GM18505 (cell line): Measurements from ENCODE around the gene ODAPH.

Experiments used
- ATAC-seq: cut with Tn5 transposase; IDR thresholded peaks from one replicate; pipeline ENCODE4 v1.9.1; 2021; ENCODE audit not compliant: unreplicated experiment
- POLR2A ChIP-seq: IDR thresholded peaks from 4 replicates; pipeline ENCODE4 v1.6.1; 2011; ENCODE audit warnings: borderline replicate concordance; ENCODE audit not compliant: insufficient read depth, insufficient read length; ENCODE audit errors: extremely low read depth

The ODAPH gene

DNA sequence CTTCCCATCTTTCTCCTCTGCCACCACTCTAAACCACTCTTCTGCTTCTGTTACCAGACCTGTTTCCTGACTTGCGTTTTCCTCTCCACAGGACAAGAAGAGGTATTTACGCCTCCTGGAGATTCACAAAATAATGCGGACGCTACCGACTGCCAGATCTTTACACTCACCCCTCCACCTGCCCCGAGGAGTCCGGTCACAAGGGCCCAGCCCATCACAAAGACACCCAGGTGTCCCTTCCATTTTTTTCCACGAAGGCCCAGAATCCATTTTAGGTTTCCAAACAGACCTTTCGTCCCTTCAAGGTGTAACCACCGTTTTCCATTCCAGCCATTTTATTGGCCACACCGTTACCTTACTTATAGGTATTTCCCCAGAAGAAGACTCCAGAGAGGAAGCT lies 8.2 kb downstream of the ODAPH start:
- no peak for ATAC-seq
- TF ChIP-seq POLR2A = no peak

DNA sequence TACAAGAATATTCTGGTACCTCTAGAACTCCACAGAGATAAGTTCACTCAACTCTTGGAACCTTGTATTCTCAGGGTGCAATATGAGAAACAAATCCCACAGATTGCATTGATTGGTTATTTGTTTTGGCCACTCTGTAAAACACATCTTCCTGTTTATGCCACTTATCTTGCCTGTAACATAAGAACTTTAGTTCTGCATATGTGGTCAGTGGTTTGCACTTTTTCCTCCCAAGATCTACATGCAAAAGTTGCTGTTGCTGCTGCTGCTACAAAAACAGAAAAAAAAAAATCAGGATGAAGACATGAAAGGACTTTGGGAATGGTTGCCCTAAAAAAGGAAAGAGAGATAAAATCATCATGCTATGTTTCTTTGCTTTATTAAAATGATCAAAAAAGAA lies 9.6 kb downstream of the ODAPH start:
- TF ChIP-seq POLR2A = no peak
- no peak for ATAC-seq

DNA sequence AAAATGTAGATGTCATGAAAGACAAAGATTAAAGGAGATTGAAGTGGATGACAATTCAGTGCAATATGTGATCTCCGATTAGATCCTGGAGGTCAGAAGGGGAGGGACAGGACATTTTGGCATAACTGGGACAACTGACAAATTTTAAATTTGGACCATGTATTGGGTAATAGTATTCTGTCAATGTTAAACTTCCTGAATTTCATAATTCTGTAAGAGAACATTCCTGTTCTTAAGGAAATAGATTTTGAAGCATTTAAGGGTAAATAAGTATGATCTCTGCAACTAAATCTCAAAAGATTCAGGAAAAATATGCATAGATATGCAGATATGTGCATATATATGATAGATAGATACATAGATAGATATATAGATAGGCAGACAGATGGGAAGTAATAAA lies 11.0 kb downstream of the ODAPH start:
- no peak for TF ChIP-seq POLR2A
- ATAC-seq = no peak

DNA sequence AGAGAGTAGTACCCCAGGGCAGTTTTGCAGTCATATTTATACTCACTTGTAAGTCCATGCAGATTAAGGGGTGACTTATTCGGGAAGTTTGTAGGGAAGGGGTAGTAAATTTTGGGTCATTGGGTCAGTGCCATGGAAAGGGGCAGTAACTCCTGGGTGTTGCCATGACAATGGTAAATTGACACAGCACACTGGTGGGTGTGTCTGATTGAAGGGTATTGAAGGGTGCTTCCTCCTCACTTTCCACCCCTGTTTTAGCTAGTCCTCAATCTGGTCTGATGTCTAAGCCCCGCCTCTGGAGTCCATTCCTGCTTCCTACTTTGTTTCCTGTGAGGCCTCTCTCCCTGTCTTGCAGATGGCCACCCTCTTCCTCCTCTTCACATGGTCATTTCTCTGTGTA lies 11.9 kb downstream of the ODAPH start:
- no peak for TF ChIP-seq POLR2A
- ATAC-seq = no peak

DNA sequence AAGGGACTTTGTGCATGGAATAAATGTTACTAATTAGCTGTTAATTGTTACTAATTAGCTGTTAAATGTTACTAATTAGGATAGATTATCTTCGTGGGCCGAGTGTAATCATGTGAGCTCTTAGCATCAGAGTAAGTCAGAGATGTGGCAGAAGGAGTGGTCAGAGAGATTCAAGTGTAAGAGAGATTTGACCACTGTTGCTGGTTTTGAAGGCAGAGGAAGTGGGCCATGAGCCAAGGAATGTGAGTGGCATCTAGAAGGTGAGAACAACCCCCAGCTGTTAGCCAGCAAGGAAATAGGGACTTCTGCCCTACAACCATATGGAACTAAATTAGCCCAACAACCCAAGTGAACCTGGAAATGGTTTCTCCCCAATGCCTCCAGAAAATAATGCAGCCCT lies 28.2 kb downstream of the ODAPH start:
- no peak for TF ChIP-seq POLR2A
- no peak for ATAC-seq

DNA sequence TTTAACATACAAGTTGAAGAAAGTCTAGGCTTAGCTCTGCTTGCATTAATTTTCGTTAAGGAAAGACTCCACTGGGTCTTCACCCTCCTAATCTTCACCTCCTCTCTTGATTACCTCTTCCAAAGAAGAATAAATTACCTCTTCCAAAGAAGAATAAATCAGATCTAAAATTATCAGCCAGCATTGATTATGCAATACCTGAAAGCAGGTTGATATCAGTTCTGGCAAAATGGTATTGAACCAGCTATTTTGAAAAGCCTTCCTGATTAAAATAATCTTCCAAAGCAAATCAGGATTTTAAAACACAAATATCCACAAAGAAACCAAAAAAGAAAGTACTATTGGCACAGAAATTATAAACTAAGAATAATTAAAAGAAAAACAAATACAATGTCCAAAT lies 37.5 kb downstream of the ODAPH start:
- no peak for ATAC-seq
- TF ChIP-seq POLR2A = no peak

DNA sequence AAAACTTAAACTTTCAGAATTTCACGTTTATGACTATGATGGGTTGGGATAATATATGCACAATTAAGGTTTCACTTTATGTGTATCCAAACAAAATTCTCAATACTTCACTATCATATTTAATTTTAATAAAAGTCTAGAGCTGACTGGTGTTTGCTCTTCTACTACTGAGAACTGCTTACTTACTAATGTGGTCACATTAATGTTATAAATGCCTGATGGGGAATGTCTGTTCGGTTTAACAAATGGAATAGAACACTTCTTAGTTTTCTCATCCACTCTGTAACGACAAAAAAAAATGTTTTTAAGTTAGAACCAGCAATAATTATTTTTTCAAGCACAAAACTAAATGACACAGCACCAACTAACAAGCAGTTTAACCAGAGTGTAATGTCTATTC lies 40.2 kb downstream of the ODAPH start:
- TF ChIP-seq POLR2A = no peak
- ATAC-seq = no peak

DNA sequence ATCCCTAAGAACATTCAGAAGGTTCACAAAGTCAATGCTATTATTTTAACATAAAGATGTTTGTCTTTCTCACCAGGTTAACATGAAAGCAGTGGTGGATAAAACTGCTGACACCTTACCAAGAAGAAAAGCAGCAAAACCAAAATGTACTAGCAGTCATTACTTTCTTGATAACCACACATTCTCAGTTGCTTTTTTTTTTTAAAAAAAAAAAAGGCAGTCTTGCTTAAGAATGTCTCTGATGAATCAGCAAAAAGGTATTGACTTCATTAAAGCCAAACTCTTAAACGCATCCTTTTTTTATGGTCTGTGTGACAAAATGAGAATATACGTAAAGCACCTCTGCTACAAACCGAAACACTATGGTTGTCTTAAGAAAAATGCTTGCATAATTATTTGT lies 42.5 kb downstream of the ODAPH start:
- no peak for TF ChIP-seq POLR2A
- ATAC-seq = no peak

DNA sequence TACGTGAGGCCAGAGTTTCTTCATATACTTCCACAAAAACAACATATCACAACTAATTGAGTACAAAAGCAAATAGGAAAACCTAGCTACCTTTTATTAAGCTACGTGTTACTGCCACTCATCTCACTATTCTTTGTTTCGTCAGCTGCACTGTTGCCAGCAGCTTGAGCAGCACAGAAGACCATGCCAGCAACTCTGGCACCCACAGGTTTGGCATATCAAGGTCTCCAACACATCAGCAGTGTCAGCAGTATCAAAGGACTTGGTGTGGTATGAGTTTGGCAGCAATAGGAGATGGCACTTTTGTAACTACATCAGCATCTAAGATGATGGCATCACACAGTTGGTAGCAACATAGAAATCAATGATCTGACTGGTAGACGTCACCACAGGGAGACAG lies 43.8 kb downstream of the ODAPH start:
- ATAC-seq = no peak
- no peak for TF ChIP-seq POLR2A

DNA sequence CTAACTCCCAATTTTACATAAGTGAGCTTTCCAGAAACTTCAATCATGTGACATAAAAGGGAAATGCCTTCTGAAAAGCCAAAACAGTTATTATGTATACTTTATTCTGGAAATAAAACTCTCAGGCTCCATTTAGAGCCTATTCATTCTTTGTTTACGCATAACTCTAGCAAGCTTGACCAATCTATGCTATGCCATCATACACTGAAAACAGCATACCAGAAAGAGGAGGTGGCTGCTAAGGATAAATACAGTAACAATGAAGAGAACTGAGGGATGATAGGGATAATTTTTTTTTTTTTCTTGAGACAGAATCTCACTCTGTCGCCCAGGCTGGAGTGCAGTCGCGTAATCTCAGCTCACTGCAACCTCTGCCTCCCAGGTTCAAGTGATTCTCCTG lies 50.1 kb downstream of the ODAPH start:
- no peak for TF ChIP-seq POLR2A
- no peak for ATAC-seq

DNA sequence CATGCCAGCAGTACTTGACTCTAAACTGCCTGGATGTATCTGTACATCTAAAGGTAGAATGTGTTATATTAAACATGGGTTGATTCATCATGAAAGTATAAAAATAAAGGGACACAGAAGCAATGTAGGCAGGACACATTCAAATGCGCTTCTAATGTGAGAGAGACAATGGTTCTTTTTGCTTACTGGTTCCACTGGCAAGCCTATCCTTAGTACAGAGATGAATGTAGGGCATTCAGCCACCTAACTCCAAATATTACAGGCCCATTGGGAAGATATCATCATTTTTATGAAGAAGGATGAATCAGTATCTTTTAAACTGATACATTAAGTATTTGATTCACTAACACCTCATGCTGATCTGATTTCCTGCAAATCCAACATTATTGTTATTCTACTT lies 56.4 kb downstream of the ODAPH start:
- no peak for TF ChIP-seq POLR2A
- ATAC-seq = no peak
